Activated CD4-positive, alpha-beta memory T cell treated with anti-CD3 and anti-CD28 coated beads for 36 hours (primary cell): ENCODE measurements around the gene NOA1. TPM values are rescaled to one million over a fixed set of nuclear protein-coding genes. Genes with fewer than 3 reads are reported as not detected.

Experiments used
- total RNA-seq, 2 experiments: library from RNA; stranded (reverse); gene quantifications; one replicate each; pipeline ENCODE4 v1.2.3, GENCODE V29; 2021

Gene NOA1
- total RNA-seq, 2 experiments from 2014 or later, result 25.0 to 26.6 TPM

Other genes starting within 250 kb of the NOA1 start
- gene SPINK2, start 155.9 kb downstream of the NOA1 start, total RNA-seq, result under 1 TPM in 1 of 2 experiments, not detected in 1; 0.51 TPM
- 10 to 100 TPM; 46.1 to 47.0 TPM for gene REST, start 69.7 kb downstream of the NOA1 start, total RNA-seq
- 100 to 1,000 TPM; 114 to 123 TPM for gene POLR2B, start 1.3 kb upstream of the NOA1 start, total RNA-seq
- gene IGFBP7, start 132.8 kb upstream of the NOA1 start, total RNA-seq, result not detected